GM12878 (cell line): ENCODE measurements around the gene BDKRB2. TPM values are rescaled to one million over a fixed set of nuclear protein-coding genes. Genes with fewer than 3 reads are reported as not detected.

Experiments
- ATAC-seq: fragments of 200-7000 bp; cut with Tn5 transposase; 3 replicates; pipeline ENCODE4 v1.9.1; 2020; ENCODE audit warnings: mild to moderate bottlenecking, moderate library complexity
- BruUV-seq: library from RNA; stranded (reverse); fragments of 400-500 nt; replicated peaks from 2 replicates; lab custom pipeline; 2021; lab: Mats Ljungman, UMichigan
- CTCF ChIA-PET: fragments of 300-600 bp; sonication (Branson Sonifier 250); formaldehyde crosslinking; extraction: SDS; loops from one replicate; lab custom pipeline; 2021; ENCODE audit warnings: inconsistent platforms; lab: Yijun Ruan, JAX
- POLR2A ChIA-PET: fragments of 350-600 bp; formaldehyde crosslinking; extraction: SDS; loops from one replicate; lab custom pipeline; 2021; ENCODE audit warnings: inconsistent platforms; lab: Charles Lee
- RAD21 ChIA-PET: fragments of 300-600 bp; sonication (Branson Sonifier 250); formaldehyde crosslinking; loops from one replicate; lab custom pipeline; 2023; ENCODE audit warnings: antibody characterized with exemption; ENCODE audit not compliant: unreplicated experiment; lab: Charles Lee
- SMC1A ChIA-PET: fragments of 300-600 bp; sonication (Branson Sonifier 250); formaldehyde crosslinking; loops from one replicate; lab custom pipeline; 2023; ENCODE audit not compliant: unreplicated experiment, uncharacterized antibody; lab: Charles Lee
- DNase-seq: peaks from one replicate; pipeline ENCODE4 v3.0.0-alpha.2; 2011; ENCODE audit warnings: low read depth, low spot score
- FAIRE-seq: peaks from 3 replicates; lab custom pipeline; 2011; peaks lifted over from hg19 to GRCh38; lab: Jason Lieb, UNC
- H2AFZ ChIP-seq: 2 replicates; pipeline ENCODE4 v1.6.0; 2011; ENCODE audit warnings: low read depth, low read length, control low read depth; ENCODE audit not compliant: control insufficient read depth
- H3K27ac ChIP-seq: 2 replicates; pipeline ENCODE4 v1.5.1; 2011; ENCODE audit warnings: control low read depth; ENCODE audit not compliant: control insufficient read depth, insufficient read depth
- H3K27me3 ChIP-seq, 2 experiments: replicated peaks in 1 of 2; 2 replicates each; pipeline versions ENCODE4 v1.6.0 to v1.6.1; 2011; ENCODE audit warnings: low read length in 1 of 2; ENCODE audit not compliant: control insufficient read depth in 2 of 2, insufficient read depth in 2 of 2
- H3K36me3 ChIP-seq, 2 experiments: 2 replicates each; pipeline ENCODE4 v1.5.1; 2011; ENCODE audit warnings: low read length in 1 of 2; ENCODE audit not compliant: control insufficient read depth in 2 of 2, insufficient read depth in 2 of 2
- H3K4me1 ChIP-seq: 2 replicates; pipeline ENCODE4 v1.6.1; 2011; ENCODE audit warnings: mild to moderate bottlenecking, low read length, moderate library complexity, mixed read lengths; ENCODE audit not compliant: control insufficient read depth, insufficient read depth
- H3K4me2 ChIP-seq: 2 replicates; pipeline ENCODE4 v1.6.0; 2011; ENCODE audit warnings: control low read depth; ENCODE audit not compliant: control insufficient read depth, insufficient read depth
- H3K4me3 ChIP-seq: fragments of 200-600 bp; sonication (generic); 2 replicates; pipeline ENCODE4 v1.5.1; 2016
- H3K79me2 ChIP-seq: 2 replicates; pipeline ENCODE4 v1.6.0; 2011; ENCODE audit warnings: low read length; ENCODE audit not compliant: control insufficient read depth, insufficient read depth
- H3K9ac ChIP-seq: 2 replicates; pipeline ENCODE4 v1.8.0; 2011; ENCODE audit warnings: low read length, control low read depth, mixed read lengths; ENCODE audit not compliant: control insufficient read depth, insufficient read depth
- H3K9me3 ChIP-seq: replicated peaks from 3 replicates; pipeline ENCODE4 v1.5.1; 2011; ENCODE audit warnings: mild to moderate bottlenecking, low read length; ENCODE audit not compliant: control insufficient read depth, insufficient read depth
- H4K20me1 ChIP-seq: 2 replicates; pipeline ENCODE4 v1.6.0; 2011; ENCODE audit not compliant: control insufficient read depth, insufficient read depth
- CBX3 ChIP-seq: fragments of 200-600 bp; sonication (generic); IDR thresholded peaks from 2 replicates; pipeline ENCODE4 v1.6.1; 2016; ENCODE audit warnings: low read depth, borderline replicate concordance
- CREM ChIP-seq: IDR thresholded peaks from 2 replicates; pipeline ENCODE4 v1.6.1; 2014; ENCODE audit warnings: antibody characterized with exemption, low read depth
- EGR1 ChIP-seq, 2 experiments: IDR thresholded peaks; 1 replicate in 1 of 2; 2 replicates in 1 of 2; pipeline ENCODE4 v1.6.1; 2011 to 2012; ENCODE audit warnings: low read depth in 2 of 2, low read length in 2 of 2, borderline replicate concordance in 1 of 2, mild to moderate bottlenecking in 1 of 2, moderate library complexity in 1 of 2
- ETV6 ChIP-seq, 2 experiments: fragments of 450-650 bp in 1 of 2; IDR thresholded peaks in 1 of 2; conservative IDR thresholded peaks in 1 of 2; 2 replicates each; pipeline ENCODE4 v1.6.1; 2014; ENCODE audit warnings: antibody characterized with exemption in 1 of 2, borderline replicate concordance in 1 of 2, low read depth in 1 of 2, mild to moderate bottlenecking in 1 of 2, moderate library complexity in 1 of 2
- LARP7 ChIP-seq: fragments of 450-650 bp; IDR thresholded peaks from 2 replicates; pipeline ENCODE4 v1.6.1; 2017; ENCODE audit warnings: mild to moderate bottlenecking
- MYC ChIP-seq: IDR thresholded peaks from 2 replicates; pipeline ENCODE4 v1.6.1; 2011; ENCODE audit warnings: mild to moderate bottlenecking, low read length, moderate library complexity, inconsistent platforms; ENCODE audit not compliant: insufficient read depth, insufficient replicate concordance, insufficient read length, severe bottlenecking
- POLR2A ChIP-seq: IDR thresholded peaks from 2 replicates; pipeline ENCODE4 v1.6.1; 2011; ENCODE audit warnings: low read depth, mild to moderate bottlenecking, low read length
- POLR2AphosphoS5 ChIP-seq: IDR thresholded peaks from 2 replicates; pipeline ENCODE4 v1.6.1; 2011; ENCODE audit warnings: mild to moderate bottlenecking, low read length, inconsistent platforms
- POU2F2 ChIP-seq: IDR thresholded peaks from 3 replicates; pipeline ENCODE4 v1.6.1; 2011; ENCODE audit warnings: low read depth, mild to moderate bottlenecking, low read length, borderline replicate concordance
- STAT3 ChIP-seq: IDR thresholded peaks from 2 replicates; pipeline ENCODE4 v1.6.1; 2011; ENCODE audit warnings: low read depth, low read length, improper control_type of control experiment
- SUPT20H ChIP-seq: IDR thresholded peaks from 2 replicates; pipeline ENCODE4 v1.6.1; 2011; ENCODE audit warnings: low read depth, mild to moderate bottlenecking, low read length, moderate library complexity, borderline replicate concordance; ENCODE audit not compliant: control insufficient read depth
- TAF1 ChIP-seq: IDR thresholded peaks from 2 replicates; pipeline ENCODE4 v1.6.1; 2011; ENCODE audit warnings: mild to moderate bottlenecking, low read depth, low read length, borderline replicate concordance
- YY1 ChIP-seq: IDR thresholded peaks from 2 replicates; pipeline ENCODE4 v1.6.1; 2011; ENCODE audit warnings: low read depth, mild to moderate bottlenecking, low read length
- ZNF217 ChIP-seq: fragments of 450-650 bp; IDR thresholded peaks from 2 replicates; pipeline ENCODE4 v1.6.1; 2017; ENCODE audit warnings: antibody characterized with exemption, mild to moderate bottlenecking
- ZNF24 ChIP-seq: fragments of 450-650 bp; IDR thresholded peaks from 2 replicates; pipeline ENCODE4 v1.6.1; 2017; ENCODE audit warnings: antibody characterized with exemption, mild to moderate bottlenecking
- WGBS: methylation state at CpG from one replicate; pipeline ENCODE4 v1.1.6; 2016; ENCODE audit warnings: low lambda C conversion rate; ENCODE audit not compliant: insufficient replicate concordance, insufficient coverage; ENCODE audit errors: missing lambda C conversion rate; 5-methylcytosine and 5-hydroxymethylcytosine counted together
- in situ Hi-C: fragments of 300-500 bp; cut with MboI; formaldehyde crosslinking; loops from 9 replicates; pipeline ENCODE4 v1.14.3; 2018; ENCODE audit warnings: mixed read lengths
- intact Hi-C: fragments of 100-400 bp; cut with micrococcal nuclease; formaldehyde crosslinking; loops from one replicate; pipeline ENCODE4 v1.14.2; 2022; ENCODE audit not compliant: unreplicated experiment
- polyA plus RNA-seq, 11 experiments: library from polyadenylated mRNA; depleted of rRNA in 4 of 11; unstranded in 6 of 11; stranded (reverse) in 5 of 11; fragments of >200 nt; fragmentation: Nextera tagmentation in 4 of 11; fragmentation: Illumina TruSeq in 1 of 11; extraction: Ambion mirVana in 4 of 11; extraction: Trizol in 1 of 11; gene quantifications; 1 replicate in 1 of 11; 2 replicates in 10 of 11; pipeline versions ENCODE4 v1.2.1 to v1.2.3, GENCODE V29; 2011 to 2016; ENCODE audit warnings: inconsistent platforms in 2 of 11, missing spikeins in 2 of 11, low read depth in 1 of 11
- total RNA-seq, 4 experiments: library from RNA; depleted of rRNA in 3 of 4; stranded (reverse); fragments of >200 nt in 3 of 4; fragmentation: Illumina TruSeq in 1 of 4; extraction: Trizol in 1 of 4; gene quantifications; 2 replicates each; pipeline versions ENCODE4 v1.2.1 to v1.2.3, GENCODE V29; 2013 to 2021
- TF ChIP-seq, protein P1 (sequence below): IDR thresholded peaks from 2 replicates; pipeline ENCODE4 v1.6.1; 2011; ENCODE audit warnings: low read depth, low read length, improper control_type of control experiment, borderline replicate concordance
- TF ChIP-seq, protein P2 (sequence below): fragments of 450-650 bp; formaldehyde crosslinking; IDR thresholded peaks from 2 replicates; pipeline ENCODE4 v1.4.0; 2022; ENCODE audit warnings: mild to moderate bottlenecking, moderate library complexity
- TF ChIP-seq, protein P3 (sequence below): fragments of 450-650 bp; IDR thresholded peaks from 2 replicates; pipeline ENCODE4 v1.6.1; 2017; ENCODE audit warnings: antibody characterized with exemption, mild to moderate bottlenecking, moderate library complexity

The BDKRB2 gene
- total and polyA plus RNA-seq, 10 of the 15 experiments (the other 5 are each of a cell fraction or from before 2014, with no cell fraction given), result 0.08 TPM; not detected in 9

DNA sequence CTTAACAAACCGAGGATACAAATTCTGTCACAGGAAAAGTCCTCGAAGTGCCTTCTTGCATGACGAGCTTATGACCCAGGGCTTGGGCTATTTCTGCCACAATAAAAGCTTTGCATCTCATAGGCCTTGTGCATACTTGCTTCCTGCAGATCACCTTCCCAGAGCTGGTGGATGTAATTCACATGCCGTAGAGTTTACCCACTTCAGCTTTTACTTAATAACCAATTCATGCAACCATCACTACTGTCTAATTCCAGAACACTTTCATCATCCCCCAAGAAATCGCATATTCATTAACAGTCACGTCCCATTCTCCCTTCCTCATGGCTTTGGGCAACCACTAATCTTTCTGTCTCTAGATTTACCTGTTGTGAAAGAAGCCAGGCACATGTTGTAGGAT lies 42.4 kb downstream of the BDKRB2 start (continued):
- TF ChIP-seq ETV6 (conservative IDR thresholded peaks at IDR 0.05 in 1 of 2, IDR thresholded peaks at IDR 0.05 in 1 of 2; ENCODE audit: borderline replicate concordance in 1 of 2, low read depth in 1 of 2) (no peak), STAT3 (no peak), POU2F2 (no peak), CREM (no peak), TAF1 (no peak), ZNF217 (no peak)
- TF ChIP-seq, protein P1, sequence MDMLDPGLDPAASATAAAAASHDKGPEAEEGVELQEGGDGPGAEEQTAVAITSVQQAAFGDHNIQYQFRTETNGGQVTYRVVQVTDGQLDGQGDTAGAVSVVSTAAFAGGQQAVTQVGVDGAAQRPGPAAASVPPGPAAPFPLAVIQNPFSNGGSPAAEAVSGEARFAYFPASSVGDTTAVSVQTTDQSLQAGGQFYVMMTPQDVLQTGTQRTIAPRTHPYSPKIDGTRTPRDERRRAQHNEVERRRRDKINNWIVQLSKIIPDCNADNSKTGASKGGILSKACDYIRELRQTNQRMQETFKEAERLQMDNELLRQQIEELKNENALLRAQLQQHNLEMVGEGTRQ, result no peak
- TF ChIP-seq, protein P2, sequence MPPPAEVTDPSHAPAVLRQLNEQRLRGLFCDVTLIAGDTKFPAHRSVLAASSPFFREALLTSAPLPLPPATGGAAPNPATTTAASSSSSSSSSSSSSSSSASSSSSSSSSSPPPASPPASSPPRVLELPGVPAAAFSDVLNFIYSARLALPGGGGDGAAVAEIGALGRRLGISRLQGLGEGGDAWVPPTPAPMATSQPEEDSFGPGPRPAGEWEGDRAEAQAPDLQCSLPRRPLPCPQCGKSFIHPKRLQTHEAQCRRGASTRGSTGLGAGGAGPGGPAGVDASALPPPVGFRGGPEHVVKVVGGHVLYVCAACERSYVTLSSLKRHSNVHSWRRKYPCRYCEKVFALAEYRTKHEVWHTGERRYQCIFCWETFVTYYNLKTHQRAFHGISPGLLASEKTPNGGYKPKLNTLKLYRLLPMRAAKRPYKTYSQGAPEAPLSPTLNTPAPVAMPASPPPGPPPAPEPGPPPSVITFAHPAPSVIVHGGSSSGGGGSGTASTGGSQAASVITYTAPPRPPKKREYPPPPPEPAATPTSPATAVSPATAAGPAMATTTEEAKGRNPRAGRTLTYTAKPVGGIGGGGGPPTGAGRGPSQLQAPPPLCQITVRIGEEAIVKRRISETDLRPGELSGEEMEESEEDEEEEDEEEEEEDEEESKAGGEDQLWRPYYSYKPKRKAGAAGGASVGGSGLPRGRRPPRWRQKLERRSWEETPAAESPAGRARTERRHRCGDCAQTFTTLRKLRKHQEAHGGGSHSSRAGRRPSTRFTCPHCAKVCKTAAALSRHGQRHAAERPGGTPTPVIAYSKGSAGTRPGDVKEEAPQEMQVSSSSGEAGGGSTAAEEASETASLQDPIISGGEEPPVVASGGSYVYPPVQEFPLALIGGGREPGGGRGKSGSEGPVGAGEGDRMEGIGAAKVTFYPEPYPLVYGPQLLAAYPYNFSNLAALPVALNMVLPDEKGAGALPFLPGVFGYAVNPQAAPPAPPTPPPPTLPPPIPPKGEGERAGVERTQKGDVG (CRISPR knock-in tag), result no peak

DNA sequence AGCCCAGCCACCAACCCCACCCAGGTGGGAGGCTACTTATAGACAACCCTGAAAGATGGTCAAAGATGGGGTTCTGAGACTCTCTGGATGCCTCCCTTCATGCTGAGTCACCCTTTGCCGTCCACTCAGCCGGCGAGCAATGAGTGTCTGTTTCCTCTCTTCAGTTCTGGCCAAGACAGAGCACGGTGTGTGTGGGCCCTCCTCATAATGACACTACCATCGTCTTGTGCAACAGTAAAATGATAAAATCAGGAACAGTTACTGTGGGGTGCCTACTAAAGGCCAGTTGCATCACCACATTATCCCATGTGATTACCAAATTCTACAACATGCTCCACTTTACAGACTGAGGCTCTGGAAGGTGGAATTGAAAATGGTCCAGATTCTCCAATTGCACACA lies 44.4 kb downstream of the BDKRB2 start:
- Histone ChIP-seq H3K9ac (no peak overlapping the region), H3K27me3 (no peaks in the 10 kb centered on the region), H4K20me1 (no peaks in the 10 kb centered on the region), H3K4me3 (no peak overlapping the region), H3K36me3 (no peaks in the 10 kb centered on the region), H3K9me3 (no peaks in the 10 kb centered on the region), H3K79me2 (no peaks in the 10 kb centered on the region), H3K4me1 (no peaks in the 10 kb centered on the region), H3K4me2 (no peak overlapping the region), H3K27ac (no peak overlapping the region), H2AFZ (no peak overlapping the region)
- ChIA-PET POLR2A (no interaction called here), CTCF (no interaction called here), SMC1A (no interaction called here), RAD21 (no interaction called here)
- 17% methylated on average over 5 of the region's 5 CpGs for WGBS
- intact Hi-C loops (no loop called here), in situ Hi-C loops (no loop called here)
- FAIRE-seq, result no peak
- no peak for ATAC-seq
- no peak for DNase-seq
- no TSS peak for BruUV-seq
- TF ChIP-seq MYC, result no peak
- no peak for TF ChIP-seq YY1
- TF ChIP-seq LARP7, result no peak
- TF ChIP-seq POLR2AphosphoS5, result no peak
- TF ChIP-seq SUPT20H, result no peak
- no peak for TF ChIP-seq EGR1 (IDR thresholded peaks at IDR 0.05; ENCODE audit: borderline replicate concordance in 1 of 2, low read depth in 2 of 2, low read length in 2 of 2)
- TF ChIP-seq POLR2A, result no peak
- no peak for TF ChIP-seq ZNF24
- TF ChIP-seq, protein P3, sequence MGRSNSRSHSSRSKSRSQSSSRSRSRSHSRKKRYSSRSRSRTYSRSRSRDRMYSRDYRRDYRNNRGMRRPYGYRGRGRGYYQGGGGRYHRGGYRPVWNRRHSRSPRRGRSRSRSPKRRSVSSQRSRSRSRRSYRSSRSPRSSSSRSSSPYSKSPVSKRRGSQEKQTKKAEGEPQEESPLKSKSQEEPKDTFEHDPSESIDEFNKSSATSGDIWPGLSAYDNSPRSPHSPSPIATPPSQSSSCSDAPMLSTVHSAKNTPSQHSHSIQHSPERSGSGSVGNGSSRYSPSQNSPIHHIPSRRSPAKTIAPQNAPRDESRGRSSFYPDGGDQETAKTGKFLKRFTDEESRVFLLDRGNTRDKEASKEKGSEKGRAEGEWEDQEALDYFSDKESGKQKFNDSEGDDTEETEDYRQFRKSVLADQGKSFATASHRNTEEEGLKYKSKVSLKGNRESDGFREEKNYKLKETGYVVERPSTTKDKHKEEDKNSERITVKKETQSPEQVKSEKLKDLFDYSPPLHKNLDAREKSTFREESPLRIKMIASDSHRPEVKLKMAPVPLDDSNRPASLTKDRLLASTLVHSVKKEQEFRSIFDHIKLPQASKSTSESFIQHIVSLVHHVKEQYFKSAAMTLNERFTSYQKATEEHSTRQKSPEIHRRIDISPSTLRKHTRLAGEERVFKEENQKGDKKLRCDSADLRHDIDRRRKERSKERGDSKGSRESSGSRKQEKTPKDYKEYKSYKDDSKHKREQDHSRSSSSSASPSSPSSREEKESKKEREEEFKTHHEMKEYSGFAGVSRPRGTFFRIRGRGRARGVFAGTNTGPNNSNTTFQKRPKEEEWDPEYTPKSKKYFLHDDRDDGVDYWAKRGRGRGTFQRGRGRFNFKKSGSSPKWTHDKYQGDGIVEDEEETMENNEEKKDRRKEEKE, result no peak
- no peak for TF ChIP-seq CBX3
